Umbilical cord (tissue), 2 donors: ENCODE measurements around the gene SORBS2. TPM values are rescaled to one million over a fixed set of nuclear protein-coding genes. Genes with fewer than 3 reads are reported as not detected.

ENCODE experiments used
- DNase-seq: peaks from one replicate; pipeline ENCODE4 v3.0.0-alpha.2; 2015; ENCODE audit warnings: low spot score
- total RNA-seq: library from RNA; depleted of rRNA; stranded (reverse); fragments of >200 nt; gene quantifications from one replicate; pipeline ENCODE4 v1.2.3, GENCODE V29; 2014; ENCODE audit warnings: low replicate concordance; ENCODE audit not compliant: insufficient read depth

Gene SORBS2
- total RNA-seq, 1 donor from 2014 or later: 354 TPM

- peak; percentile 85 for DNase-seq
Measured at GRCh38 chr4:185774845-185775680, 36.9 kb downstream of the SORBS2 start.

GRCh38 chr4:185774131-185774653, 37.8 kb downstream of the SORBS2 start:
- peak; percentile 61 for DNase-seq

GRCh38 chr4:185773419-185773818, 38.6 kb downstream of the SORBS2 start:
- no peak for DNase-seq

GRCh38 chr4:185772391-185773093, 39.5 kb downstream of the SORBS2 start:
- no peak for DNase-seq

GRCh38 chr4:185771711-185772390, 40.1 kb downstream of the SORBS2 start:
- DNase-seq: no peak

GRCh38 chr4:185767528-185767927, 44.5 kb downstream of the SORBS2 start:
- no peak for DNase-seq

- DNase-seq: no peak
Measured at GRCh38 chr4:185764876-185765275, 47.1 kb downstream of the SORBS2 start.

- DNase-seq: no peak
Measured at GRCh38 chr4:185761352-185762235, 50.4 kb downstream of the SORBS2 start.

- no peak for DNase-seq
Measured at GRCh38 chr4:185758807-185759206, 53.2 kb downstream of the SORBS2 start.

GRCh38 chr4:185755451-185755850, 56.5 kb downstream of the SORBS2 start:
- no peak for DNase-seq

GRCh38 chr4:185754961-185755360, 57.0 kb downstream of the SORBS2 start:
- no peak for DNase-seq

- DNase-seq: no peak
Measured at GRCh38 chr4:185752872-185753271, 59.1 kb downstream of the SORBS2 start.

- no peak for DNase-seq
Measured at GRCh38 chr4:185749858-185750257, 62.1 kb downstream of the SORBS2 start.

GRCh38 chr4:185748901-185749390, 63.0 kb downstream of the SORBS2 start:
- DNase-seq: no peak

GRCh38 chr4:185745891-185746290, 66.1 kb downstream of the SORBS2 start:
- DNase-seq: no peak

- no peak for DNase-seq
Measured at GRCh38 chr4:185744946-185745345, 67.0 kb downstream of the SORBS2 start.

- DNase-seq: no peak
Measured at GRCh38 chr4:185744488-185744862, 67.5 kb downstream of the SORBS2 start.

GRCh38 chr4:185743722-185744487, 68.1 kb downstream of the SORBS2 start:
- no peak for DNase-seq

GRCh38 chr4:185742766-185743165, 69.2 kb downstream of the SORBS2 start:
- DNase-seq: no peak

- DNase-seq: no peak
Measured at GRCh38 chr4:185741795-185742194, 70.2 kb downstream of the SORBS2 start.
